AG04449 (cell line): ENCODE measurements around the gene LINC01488.

Experiments
- CTCF ChIA-PET: fragments of 350-600 bp; formaldehyde crosslinking; extraction: SDS; loops from one replicate; lab custom pipeline; 2021; ENCODE audit warnings: antibody characterized with exemption; lab: Yijun Ruan, JAX
- POLR2A ChIA-PET: fragments of 400-600, 350-600 bp; formaldehyde crosslinking; extraction: SDS; loops from one replicate; lab custom pipeline; 2020; ENCODE audit warnings: antibody characterized with exemption, inconsistent platforms; lab: Yijun Ruan, JAX
- DNase-seq: peaks from one replicate; pipeline ENCODE4 v3.0.0-alpha.2; 2010; ENCODE audit warnings: low read depth, low spot score
- H3K4me3 ChIP-seq: 2 replicates; pipeline ENCODE4 v1.5.1; 2011; ENCODE audit warnings: low read depth, mild to moderate bottlenecking, control low read depth, low read length
- TF ChIP-seq, protein P1 (sequence below): IDR thresholded peaks from one replicate; pipeline ENCODE4 v1.5.1; 2011; ENCODE audit warnings: mild to moderate bottlenecking, moderate library complexity, low read length, control low read depth, inconsistent platforms; ENCODE audit not compliant: insufficient read depth; ENCODE audit errors: missing control alignments

LINC01488 gene

GRCh38 chr11:69448471-69449284 is 32.8 kb upstream of the LINC01488 start:
- H3K4me3 ChIP-seq = no peak overlapping the region
- no peak for DNase-seq
- ChIA-PET POLR2A (no interaction called here), CTCF (no interaction called here)
- TF ChIP-seq, protein P1, sequence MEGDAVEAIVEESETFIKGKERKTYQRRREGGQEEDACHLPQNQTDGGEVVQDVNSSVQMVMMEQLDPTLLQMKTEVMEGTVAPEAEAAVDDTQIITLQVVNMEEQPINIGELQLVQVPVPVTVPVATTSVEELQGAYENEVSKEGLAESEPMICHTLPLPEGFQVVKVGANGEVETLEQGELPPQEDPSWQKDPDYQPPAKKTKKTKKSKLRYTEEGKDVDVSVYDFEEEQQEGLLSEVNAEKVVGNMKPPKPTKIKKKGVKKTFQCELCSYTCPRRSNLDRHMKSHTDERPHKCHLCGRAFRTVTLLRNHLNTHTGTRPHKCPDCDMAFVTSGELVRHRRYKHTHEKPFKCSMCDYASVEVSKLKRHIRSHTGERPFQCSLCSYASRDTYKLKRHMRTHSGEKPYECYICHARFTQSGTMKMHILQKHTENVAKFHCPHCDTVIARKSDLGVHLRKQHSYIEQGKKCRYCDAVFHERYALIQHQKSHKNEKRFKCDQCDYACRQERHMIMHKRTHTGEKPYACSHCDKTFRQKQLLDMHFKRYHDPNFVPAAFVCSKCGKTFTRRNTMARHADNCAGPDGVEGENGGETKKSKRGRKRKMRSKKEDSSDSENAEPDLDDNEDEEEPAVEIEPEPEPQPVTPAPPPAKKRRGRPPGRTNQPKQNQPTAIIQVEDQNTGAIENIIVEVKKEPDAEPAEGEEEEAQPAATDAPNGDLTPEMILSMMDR = no peak

GRCh38 chr11:69449320-69450063 is 32.0 kb upstream of the LINC01488 start:
- H3K4me3 ChIP-seq = no peak overlapping the region
- ChIA-PET CTCF (no interaction called here), POLR2A (no interaction called here)
- no peak for DNase-seq
- TF ChIP-seq, protein P1 = no peak

- POLR2A ChIA-PET = no interaction called here
- TF ChIP-seq, protein P1 = no peak
- no peak for DNase-seq
- H3K4me3 ChIP-seq = no peak overlapping the region
- CTCF ChIA-PET = interaction anchor here (1.0 kb wide), 1 partner anchor 194 kb away, joined by 3 read pairs; no protein-coding TSS in a partner anchor
Measured at GRCh38 chr11:69450064-69450856, 31.2 kb upstream of the LINC01488 start.

- POLR2A ChIA-PET = no interaction called here
- CTCF ChIA-PET = interaction anchor here (1.0 kb wide), 1 partner anchor 193 kb away, joined by 3 read pairs; no protein-coding TSS in a partner anchor
- TF ChIP-seq, protein P1 = no peak
- H3K4me3 ChIP-seq = no peak overlapping the region
- DNase-seq = no peak
Measured at GRCh38 chr11:69450857-69451220, 30.6 kb upstream of the LINC01488 start.

DNA sequence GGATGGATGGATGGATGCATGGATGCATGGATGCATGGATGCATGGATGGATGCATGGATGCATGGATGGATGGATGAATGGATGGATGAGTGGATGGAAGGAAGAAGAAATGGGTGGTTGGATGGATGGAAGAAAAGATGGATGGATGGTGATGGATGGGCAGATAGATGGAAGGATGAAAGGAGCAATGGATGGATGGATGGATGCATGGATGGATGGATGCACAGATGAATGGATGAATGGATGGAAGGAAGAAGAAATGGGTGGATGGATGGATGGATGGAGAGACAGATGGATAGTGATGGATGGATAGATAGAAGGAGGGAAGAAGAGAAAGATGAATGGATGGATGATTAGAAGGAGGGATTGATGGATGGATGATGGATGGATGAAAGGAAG is 30.2 kb upstream of the LINC01488 start:
- H3K4me3 ChIP-seq = no peak overlapping the region
- no peak for DNase-seq
- CTCF ChIA-PET = interaction anchor here (1.0 kb wide), 1 partner anchor 193 kb away, joined by 3 read pairs; no protein-coding TSS in a partner anchor
- POLR2A ChIA-PET = no interaction called here
- TF ChIP-seq, protein P1 = no peak
